ENCODE data around the gene DFFA. TPM values are rescaled to one million over a fixed set of nuclear protein-coding genes. Genes with fewer than 3 reads are reported as not detected.
"Not testable (repeated sequence)": the region's sequence is repeated elsewhere in the genome, so short reads cannot be mapped to it uniquely, and the experiment has no call there.

The DFFA gene
- total RNA-seq, 1 experiment from 2014 or later = 80.2 TPM

GRCh38 chr1:10479296-10479695 is 7.0 kb upstream of the DFFA start:
- DNase-seq = no peak
- H3K4me3 Mint-ChIP-seq (ENCODE audit: unreplicated experiment) = no peak overlapping the region
- H3K36me3 ChIP-seq (ENCODE audit: control insufficient read depth, insufficient read depth, low read length) = no peaks in the 10 kb centered on the region
- peaks cover 13% of the 10 kb centered on the region for H3K4me1 Mint-ChIP-seq (ENCODE audit: low read depth, unreplicated experiment)
- no peaks in the 10 kb centered on the region for H3K4me1 ChIP-seq
- H3K9me3 Mint-ChIP-seq (ENCODE audit: unreplicated experiment) = no peaks in the 10 kb centered on the region
- ChIA-PET CTCF (interaction anchor here (0.6 kb wide), 1 partner anchor 42 kb away, joined by 4 read pairs; no protein-coding TSS in a partner anchor), POLR2A (no interaction called here)
- no peaks in the 10 kb centered on the region for H3K27me3 Mint-ChIP-seq (ENCODE audit: insufficient read depth, unreplicated experiment)
- no peaks in the 10 kb centered on the region for H3K9me3 ChIP-seq
- no peak overlapping the region for H3K27ac Mint-ChIP-seq (ENCODE audit: unreplicated experiment)
- no TSS peak for BruUV-seq (replicated peaks)
- peaks cover 20% of the 10 kb centered on the region for H3K36me3 Mint-ChIP-seq (ENCODE audit: insufficient read depth, unreplicated experiment)
- no peaks in the 10 kb centered on the region for H3K27me3 ChIP-seq (replicated peaks; ENCODE audit: control insufficient read depth, insufficient read depth, low read length)
- no peak overlapping the region for H3K4me3 ChIP-seq (ENCODE audit: low read depth, low read length)
- TF ChIP-seq, protein P1, sequence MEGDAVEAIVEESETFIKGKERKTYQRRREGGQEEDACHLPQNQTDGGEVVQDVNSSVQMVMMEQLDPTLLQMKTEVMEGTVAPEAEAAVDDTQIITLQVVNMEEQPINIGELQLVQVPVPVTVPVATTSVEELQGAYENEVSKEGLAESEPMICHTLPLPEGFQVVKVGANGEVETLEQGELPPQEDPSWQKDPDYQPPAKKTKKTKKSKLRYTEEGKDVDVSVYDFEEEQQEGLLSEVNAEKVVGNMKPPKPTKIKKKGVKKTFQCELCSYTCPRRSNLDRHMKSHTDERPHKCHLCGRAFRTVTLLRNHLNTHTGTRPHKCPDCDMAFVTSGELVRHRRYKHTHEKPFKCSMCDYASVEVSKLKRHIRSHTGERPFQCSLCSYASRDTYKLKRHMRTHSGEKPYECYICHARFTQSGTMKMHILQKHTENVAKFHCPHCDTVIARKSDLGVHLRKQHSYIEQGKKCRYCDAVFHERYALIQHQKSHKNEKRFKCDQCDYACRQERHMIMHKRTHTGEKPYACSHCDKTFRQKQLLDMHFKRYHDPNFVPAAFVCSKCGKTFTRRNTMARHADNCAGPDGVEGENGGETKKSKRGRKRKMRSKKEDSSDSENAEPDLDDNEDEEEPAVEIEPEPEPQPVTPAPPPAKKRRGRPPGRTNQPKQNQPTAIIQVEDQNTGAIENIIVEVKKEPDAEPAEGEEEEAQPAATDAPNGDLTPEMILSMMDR (IDR thresholded peaks at IDR 0.05; ENCODE audit: insufficient read depth in 1 of 2, low read depth in 1 of 2, low read length in 1 of 2, severe bottlenecking in 1 of 2, unreplicated experiment in 1 of 2) = no peak
- intact Hi-C loops (cut with micrococcal nuclease; ENCODE audit: unreplicated experiment) = no loop called here

GRCh38 chr1:10475510-10475909 is 3.2 kb upstream of the DFFA start:
- no peaks in the 10 kb centered on the region for H3K9me3 ChIP-seq
- DNase-seq = no peak
- peak overlapping the region; percentile 89 for H3K27ac Mint-ChIP-seq (ENCODE audit: unreplicated experiment)
- no peaks in the 10 kb centered on the region for H3K9me3 Mint-ChIP-seq (ENCODE audit: unreplicated experiment)
- no peaks in the 10 kb centered on the region for H3K36me3 ChIP-seq (ENCODE audit: control insufficient read depth, insufficient read depth, low read length)
- TF ChIP-seq, protein P1 (IDR thresholded peaks at IDR 0.05; ENCODE audit: insufficient read depth in 1 of 2, low read depth in 1 of 2, low read length in 1 of 2, severe bottlenecking in 1 of 2, unreplicated experiment in 1 of 2) = no peak
- CTCF ChIA-PET = interaction anchor here (0.7 kb wide), 1 partner anchor 10 kb away, joined by 3 read pairs; no protein-coding TSS in a partner anchor
- H3K4me1 ChIP-seq = no peaks in the 10 kb centered on the region
- BruUV-seq (replicated peaks) = no TSS peak
- POLR2A ChIA-PET = no interaction called here
- H3K36me3 Mint-ChIP-seq (ENCODE audit: insufficient read depth, unreplicated experiment) = peaks cover 19% of the 10 kb centered on the region
- H3K4me3 Mint-ChIP-seq (ENCODE audit: unreplicated experiment) = peak overlapping the region; percentile 98
- H3K4me3 ChIP-seq (ENCODE audit: low read depth, low read length) = peak overlapping the region; percentile 92
- no peaks in the 10 kb centered on the region for H3K27me3 ChIP-seq (replicated peaks; ENCODE audit: control insufficient read depth, insufficient read depth, low read length)
- intact Hi-C loops (cut with micrococcal nuclease; ENCODE audit: unreplicated experiment) = loop anchor here (2.0 kb wide), 2 partner anchors 19 to 77 kb away; partner anchors contain the start of gene PGD
- H3K4me1 Mint-ChIP-seq (ENCODE audit: low read depth, unreplicated experiment) = peaks cover 13% of the 10 kb centered on the region
- no peaks in the 10 kb centered on the region for H3K27me3 Mint-ChIP-seq (ENCODE audit: insufficient read depth, unreplicated experiment)

GRCh38 chr1:10474613-10475507 is 2.5 kb upstream of the DFFA start, which contains the start of gene PEX14:
Gene PEX14, plus strand, starts transcription at chr1:10474950. Its CDS starts 17 bp downstream, at chr1:10474967.
- peak; percentile 92 for DNase-seq
- Mint-ChIP-seq H3K27me3 (ENCODE audit: insufficient read depth, unreplicated experiment) (no peaks in the 10 kb centered on the region), H3K9me3 (ENCODE audit: unreplicated experiment) (no peaks in the 10 kb centered on the region), H3K27ac (ENCODE audit: unreplicated experiment) (peak within 1 kb of the TSS; percentile 89), H3K4me1 (ENCODE audit: low read depth, unreplicated experiment) (peaks cover 13% of the 10 kb centered on the region), H3K4me3 (ENCODE audit: unreplicated experiment) (peak within 1 kb of the TSS; percentile 98), H3K36me3 (ENCODE audit: insufficient read depth, unreplicated experiment) (peaks cover 19% of the 10 kb centered on the region)
- no peaks in the 10 kb centered on the region for H3K36me3 ChIP-seq (ENCODE audit: control insufficient read depth, insufficient read depth, low read length)
- intact Hi-C loops (cut with micrococcal nuclease; ENCODE audit: unreplicated experiment) = loop anchor here (2.0 kb wide), 2 partner anchors 20 to 76 kb away; partner anchors contain the start of gene PGD
- H3K27me3 ChIP-seq (replicated peaks; ENCODE audit: control insufficient read depth, insufficient read depth, low read length) = no peaks in the 10 kb centered on the region
- H3K9me3 ChIP-seq = no peaks in the 10 kb centered on the region
- ChIA-PET POLR2A (no interaction called here), CTCF (interaction anchor here (0.7 kb wide), 2 partner anchors 9 to 220 kb away, joined by 3 read pairs; no protein-coding TSS in a partner anchor)
- no TSS peak for BruUV-seq (replicated peaks)
- TF ChIP-seq, protein P1 (IDR thresholded peaks at IDR 0.05; ENCODE audit: insufficient read depth in 1 of 2, low read depth in 1 of 2, low read length in 1 of 2, severe bottlenecking in 1 of 2, unreplicated experiment in 1 of 2) = no peak
- H3K4me3 ChIP-seq (ENCODE audit: low read depth, low read length) = peak within 1 kb of the TSS; percentile 92
- H3K4me1 ChIP-seq = no peaks in the 10 kb centered on the region

DNA sequence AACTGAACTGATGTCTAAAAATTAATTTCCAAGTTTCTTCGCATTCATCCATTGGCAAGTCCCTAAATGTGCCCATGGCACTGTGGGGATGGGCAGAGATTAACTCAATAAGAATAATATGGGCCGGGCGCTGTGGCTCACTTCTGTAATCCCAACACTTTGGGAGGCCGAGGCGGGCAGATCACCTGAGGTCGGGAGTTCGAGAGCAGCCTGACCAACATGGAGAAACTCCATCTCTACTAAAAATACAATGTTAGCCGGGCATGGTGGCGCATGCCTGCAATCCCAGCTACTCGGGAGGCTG is 1.9 kb upstream of the DFFA start:
- POLR2A ChIA-PET; H3K27me3 ChIP-seq (replicated peaks; ENCODE audit: control insufficient read depth, insufficient read depth, low read length); BruUV-seq (replicated peaks); H3K36me3 ChIP-seq (ENCODE audit: control insufficient read depth, insufficient read depth, low read length); H3K9me3 ChIP-seq; H3K27me3 Mint-ChIP-seq (ENCODE audit: insufficient read depth, unreplicated experiment); H3K4me1 ChIP-seq; H3K9me3 Mint-ChIP-seq (ENCODE audit: unreplicated experiment); DNase-seq: not testable (repeated sequence)
- Mint-ChIP-seq H3K4me3 (ENCODE audit: unreplicated experiment) (peak overlapping the region; percentile 98), H3K36me3 (ENCODE audit: insufficient read depth, unreplicated experiment) (peaks cover 25% of the 10 kb centered on the region), H3K27ac (ENCODE audit: unreplicated experiment) (peak overlapping the region; percentile 89), H3K4me1 (ENCODE audit: low read depth, unreplicated experiment) (peaks cover 11% of the 10 kb centered on the region)
- CTCF ChIA-PET = interaction anchor here (0.7 kb wide), 1 partner anchor 220 kb away, joined by 3 read pairs; no protein-coding TSS in a partner anchor
- intact Hi-C loops (cut with micrococcal nuclease; ENCODE audit: unreplicated experiment) = loop anchor here (2.0 kb wide), 2 partner anchors 21 to 75 kb away; partner anchors contain the start of gene PGD
- H3K4me3 ChIP-seq (ENCODE audit: low read depth, low read length) = peak overlapping the region; percentile 92

Measured in Caco-2 (cell line).